Measurements from ENCODE around the gene TCF19.

- no peak for TF ChIP-seq POLR2A (IDR thresholded peaks at IDR 0.05)
- TF ChIP-seq, protein P1, sequence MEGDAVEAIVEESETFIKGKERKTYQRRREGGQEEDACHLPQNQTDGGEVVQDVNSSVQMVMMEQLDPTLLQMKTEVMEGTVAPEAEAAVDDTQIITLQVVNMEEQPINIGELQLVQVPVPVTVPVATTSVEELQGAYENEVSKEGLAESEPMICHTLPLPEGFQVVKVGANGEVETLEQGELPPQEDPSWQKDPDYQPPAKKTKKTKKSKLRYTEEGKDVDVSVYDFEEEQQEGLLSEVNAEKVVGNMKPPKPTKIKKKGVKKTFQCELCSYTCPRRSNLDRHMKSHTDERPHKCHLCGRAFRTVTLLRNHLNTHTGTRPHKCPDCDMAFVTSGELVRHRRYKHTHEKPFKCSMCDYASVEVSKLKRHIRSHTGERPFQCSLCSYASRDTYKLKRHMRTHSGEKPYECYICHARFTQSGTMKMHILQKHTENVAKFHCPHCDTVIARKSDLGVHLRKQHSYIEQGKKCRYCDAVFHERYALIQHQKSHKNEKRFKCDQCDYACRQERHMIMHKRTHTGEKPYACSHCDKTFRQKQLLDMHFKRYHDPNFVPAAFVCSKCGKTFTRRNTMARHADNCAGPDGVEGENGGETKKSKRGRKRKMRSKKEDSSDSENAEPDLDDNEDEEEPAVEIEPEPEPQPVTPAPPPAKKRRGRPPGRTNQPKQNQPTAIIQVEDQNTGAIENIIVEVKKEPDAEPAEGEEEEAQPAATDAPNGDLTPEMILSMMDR (IDR thresholded peaks at IDR 0.05), result no peak
Observed at GRCh38 chr6:31125586-31126363, 32.6 kb upstream of the TCF19 start.
